ENCODE measurements around the gene TICRR. TPM values are rescaled to one million over a fixed set of nuclear protein-coding genes. Genes with fewer than 3 reads are reported as not detected.

TICRR gene
- total RNA-seq, 1 experiment from 2014 or later: 45.2 TPM

DNA sequence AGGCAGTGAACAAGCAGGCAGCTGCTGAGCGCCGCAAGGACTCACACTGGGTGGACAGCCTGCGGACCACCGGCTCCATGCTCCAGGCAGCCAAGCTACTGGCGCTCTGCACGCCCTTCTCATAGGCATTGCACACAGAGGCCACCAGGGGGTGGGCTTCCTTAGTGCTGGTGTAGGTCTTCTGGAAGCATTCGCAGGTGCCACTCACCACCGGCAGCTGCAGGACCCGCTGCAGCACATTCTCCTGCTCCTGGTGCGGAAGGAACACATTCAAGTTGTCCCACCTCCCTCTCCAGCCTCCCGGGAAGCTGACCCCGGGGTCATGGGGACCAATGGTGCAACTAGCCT, 97.9 kb downstream of the TICRR start:
- H3K4me3 Mint-ChIP-seq (ENCODE audit: low read depth, unreplicated experiment): no peak overlapping the region
- H3K36me3 Mint-ChIP-seq (ENCODE audit: insufficient read depth, unreplicated experiment): no peaks in the 10 kb centered on the region
- H3K27ac Mint-ChIP-seq (ENCODE audit: unreplicated experiment): no peak overlapping the region
- H3K9me3 Mint-ChIP-seq (ENCODE audit: low read depth, unreplicated experiment): no peaks in the 10 kb centered on the region
- peaks cover 15% of the 10 kb centered on the region for H3K27me3 Mint-ChIP-seq (ENCODE audit: unreplicated experiment)
- DNase-seq: no peak
- intact Hi-C loops (cut with micrococcal nuclease; ENCODE audit: unreplicated experiment): no loop called here
- H3K4me1 Mint-ChIP-seq (ENCODE audit: low read depth, unreplicated experiment): no peaks in the 10 kb centered on the region
- CTCF ChIA-PET: interaction anchor here (2.3 kb wide), 1 partner anchor 10 kb away, joined by 6 read pairs; no protein-coding TSS in a partner anchor
- no TSS peak for BruUV-seq (replicated peaks)
- TF ChIP-seq, protein P1, sequence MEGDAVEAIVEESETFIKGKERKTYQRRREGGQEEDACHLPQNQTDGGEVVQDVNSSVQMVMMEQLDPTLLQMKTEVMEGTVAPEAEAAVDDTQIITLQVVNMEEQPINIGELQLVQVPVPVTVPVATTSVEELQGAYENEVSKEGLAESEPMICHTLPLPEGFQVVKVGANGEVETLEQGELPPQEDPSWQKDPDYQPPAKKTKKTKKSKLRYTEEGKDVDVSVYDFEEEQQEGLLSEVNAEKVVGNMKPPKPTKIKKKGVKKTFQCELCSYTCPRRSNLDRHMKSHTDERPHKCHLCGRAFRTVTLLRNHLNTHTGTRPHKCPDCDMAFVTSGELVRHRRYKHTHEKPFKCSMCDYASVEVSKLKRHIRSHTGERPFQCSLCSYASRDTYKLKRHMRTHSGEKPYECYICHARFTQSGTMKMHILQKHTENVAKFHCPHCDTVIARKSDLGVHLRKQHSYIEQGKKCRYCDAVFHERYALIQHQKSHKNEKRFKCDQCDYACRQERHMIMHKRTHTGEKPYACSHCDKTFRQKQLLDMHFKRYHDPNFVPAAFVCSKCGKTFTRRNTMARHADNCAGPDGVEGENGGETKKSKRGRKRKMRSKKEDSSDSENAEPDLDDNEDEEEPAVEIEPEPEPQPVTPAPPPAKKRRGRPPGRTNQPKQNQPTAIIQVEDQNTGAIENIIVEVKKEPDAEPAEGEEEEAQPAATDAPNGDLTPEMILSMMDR (IDR thresholded peaks at IDR 0.05; ENCODE audit: unreplicated experiment): no peak

DNA sequence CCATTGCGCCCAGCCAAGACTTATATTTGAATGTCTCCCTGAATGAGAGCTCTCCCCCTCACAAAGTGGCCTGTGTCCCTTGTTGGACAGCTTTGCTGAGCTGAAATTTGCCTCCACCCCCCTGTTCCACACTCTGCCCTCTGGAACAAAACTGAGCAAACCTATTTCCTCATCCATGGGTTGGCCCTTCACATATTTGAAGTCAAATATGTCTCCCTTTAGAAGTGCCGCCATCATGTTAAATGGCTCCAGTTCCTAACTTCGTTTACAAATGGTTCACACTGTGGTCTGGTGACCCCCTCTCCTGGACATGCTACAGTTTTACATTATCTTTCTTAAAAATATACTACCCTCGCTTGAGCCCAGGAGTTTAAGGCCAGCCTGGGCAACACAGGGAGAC, 99.3 kb downstream of the TICRR start:
- H3K9me3 Mint-ChIP-seq (ENCODE audit: low read depth, unreplicated experiment): no peaks in the 10 kb centered on the region
- H3K4me1 Mint-ChIP-seq (ENCODE audit: low read depth, unreplicated experiment): peaks cover 3% of the 10 kb centered on the region
- intact Hi-C loops (cut with micrococcal nuclease; ENCODE audit: unreplicated experiment): no loop called here
- TF ChIP-seq, protein P1 (IDR thresholded peaks at IDR 0.05; ENCODE audit: unreplicated experiment): no peak
- no peak for DNase-seq
- BruUV-seq (replicated peaks): no TSS peak
- no peak overlapping the region for H3K27ac Mint-ChIP-seq (ENCODE audit: unreplicated experiment)
- CTCF ChIA-PET: no interaction called here
- H3K36me3 Mint-ChIP-seq (ENCODE audit: insufficient read depth, unreplicated experiment): no peaks in the 10 kb centered on the region
- H3K4me3 Mint-ChIP-seq (ENCODE audit: low read depth, unreplicated experiment): no peak overlapping the region
- H3K27me3 Mint-ChIP-seq (ENCODE audit: unreplicated experiment): peaks cover 15% of the 10 kb centered on the region

DNA sequence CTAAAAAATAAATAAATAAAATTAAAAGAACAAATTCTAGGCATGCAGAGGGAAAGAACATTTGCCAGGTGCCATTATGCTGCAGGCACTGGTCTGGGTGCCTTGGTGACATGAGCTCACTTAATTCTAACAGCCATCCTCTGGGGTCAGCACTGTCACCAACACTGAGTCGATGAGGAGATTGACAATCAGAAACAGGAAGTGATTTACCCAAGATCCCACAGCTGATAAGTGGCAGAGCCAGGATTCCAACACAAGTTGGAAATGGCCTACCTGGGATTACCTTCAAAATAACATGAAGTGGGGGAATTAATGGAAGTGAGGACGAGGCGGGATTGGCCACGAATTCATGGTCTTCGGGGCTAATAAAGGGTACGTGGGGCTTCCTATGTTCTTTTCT, 100.3 kb downstream of the TICRR start:
- Mint-ChIP-seq H3K4me1 (ENCODE audit: low read depth, unreplicated experiment) (peaks cover 14% of the 10 kb centered on the region), H3K9me3 (ENCODE audit: low read depth, unreplicated experiment) (no peaks in the 10 kb centered on the region), H3K27me3 (ENCODE audit: unreplicated experiment) (peaks cover 7% of the 10 kb centered on the region), H3K4me3 (ENCODE audit: low read depth, unreplicated experiment) (no peak overlapping the region), H3K27ac (ENCODE audit: unreplicated experiment) (no peak overlapping the region), H3K36me3 (ENCODE audit: insufficient read depth, unreplicated experiment) (no peaks in the 10 kb centered on the region)
- intact Hi-C loops (cut with micrococcal nuclease; ENCODE audit: unreplicated experiment): no loop called here
- no TSS peak for BruUV-seq (replicated peaks)
- CTCF ChIA-PET: no interaction called here
- TF ChIP-seq, protein P1 (IDR thresholded peaks at IDR 0.05; ENCODE audit: unreplicated experiment): no peak
- DNase-seq: no peak

DNA sequence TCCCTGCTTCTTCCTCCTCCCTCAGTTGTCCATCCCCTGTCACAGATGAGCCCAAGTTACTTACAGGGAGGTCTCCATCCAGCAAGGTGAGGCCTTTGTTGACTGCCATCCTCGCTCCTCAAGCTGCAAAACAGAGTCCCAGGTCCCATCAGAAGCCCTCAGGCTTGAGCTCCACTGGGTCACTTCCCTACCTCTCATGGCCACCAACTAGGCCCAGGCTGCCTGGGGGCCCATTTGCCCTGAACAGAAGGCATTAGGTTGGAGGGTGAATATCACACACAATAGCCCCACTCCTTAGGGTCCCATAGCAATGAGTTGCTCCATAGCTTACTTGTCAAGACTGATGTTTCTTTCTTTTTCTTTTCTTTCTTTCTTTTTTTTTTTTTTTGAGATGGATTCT, 102.1 kb downstream of the TICRR start:
- intact Hi-C loops (cut with micrococcal nuclease; ENCODE audit: unreplicated experiment): no loop called here

More for the DNA sequence above, 102.1 kb downstream of the TICRR start:
- DNase-seq: no peak
- CTCF ChIA-PET: interaction anchor here (0.5 kb wide), 1 partner anchor 83 kb away, joined by 3 read pairs; no protein-coding TSS in a partner anchor
- no peak overlapping the region for H3K27ac Mint-ChIP-seq (ENCODE audit: unreplicated experiment)
- no peaks in the 10 kb centered on the region for H3K9me3 Mint-ChIP-seq (ENCODE audit: low read depth, unreplicated experiment)
- TF ChIP-seq, protein P1 (IDR thresholded peaks at IDR 0.05; ENCODE audit: unreplicated experiment): no peak
- H3K4me3 Mint-ChIP-seq (ENCODE audit: low read depth, unreplicated experiment): no peak overlapping the region
- no peaks in the 10 kb centered on the region for H3K27me3 Mint-ChIP-seq (ENCODE audit: unreplicated experiment)
- peaks cover 29% of the 10 kb centered on the region for H3K4me1 Mint-ChIP-seq (ENCODE audit: low read depth, unreplicated experiment)
- H3K36me3 Mint-ChIP-seq (ENCODE audit: insufficient read depth, unreplicated experiment): no peaks in the 10 kb centered on the region
- BruUV-seq (replicated peaks): no TSS peak

Other genes starting within 250 kb of the TICRR start
- gene POLG, start 240.6 kb upstream of the TICRR start, total RNA-seq (2022): 83.6 and 92.3 TPM in 2 replicates
- 0.59 and 1.1 TPM in 2 replicates for gene RHCG, start 78.9 kb upstream of the TICRR start, total RNA-seq (2022)
- gene KIF7, start 80.0 kb downstream of the TICRR start, total RNA-seq (2022): 1.4 and 1.7 TPM in 2 replicates
- 0.35 and 0.37 TPM in 2 replicates for gene PLIN1, start 103.9 kb downstream of the TICRR start, total RNA-seq (2022)
- 6.7 and 8.0 TPM in 2 replicates for gene PEX11A, start 115.3 kb downstream of the TICRR start, total RNA-seq (2022)
- gene WDR93, start 115.3 kb downstream of the TICRR start, total RNA-seq (2022): not detected in 2 replicates
- 5.3 and 5.9 TPM in 2 replicates for gene MESP1, start 175.8 kb downstream of the TICRR start, total RNA-seq (2022)
- gene MESP2, start 200.9 kb downstream of the TICRR start, total RNA-seq (2022): not detected in 2 replicates
- 0.68 and 1.8 TPM in 2 replicates for gene ANPEP, start 239.4 kb downstream of the TICRR start, total RNA-seq (2022)